COLO668 (cell line): ENCODE results near the gene DUOX1.

Source experiments
- DNase-seq: peaks from one replicate; lab custom pipeline; 2025; ENCODE audit not compliant: unreplicated experiment; lab: John Stamatoyannopoulos, UW

DUOX1 gene

GRCh38 chr15:45139770-45140169 is 10.0 kb downstream of the DUOX1 start:
- no peak for DNase-seq

DNA sequence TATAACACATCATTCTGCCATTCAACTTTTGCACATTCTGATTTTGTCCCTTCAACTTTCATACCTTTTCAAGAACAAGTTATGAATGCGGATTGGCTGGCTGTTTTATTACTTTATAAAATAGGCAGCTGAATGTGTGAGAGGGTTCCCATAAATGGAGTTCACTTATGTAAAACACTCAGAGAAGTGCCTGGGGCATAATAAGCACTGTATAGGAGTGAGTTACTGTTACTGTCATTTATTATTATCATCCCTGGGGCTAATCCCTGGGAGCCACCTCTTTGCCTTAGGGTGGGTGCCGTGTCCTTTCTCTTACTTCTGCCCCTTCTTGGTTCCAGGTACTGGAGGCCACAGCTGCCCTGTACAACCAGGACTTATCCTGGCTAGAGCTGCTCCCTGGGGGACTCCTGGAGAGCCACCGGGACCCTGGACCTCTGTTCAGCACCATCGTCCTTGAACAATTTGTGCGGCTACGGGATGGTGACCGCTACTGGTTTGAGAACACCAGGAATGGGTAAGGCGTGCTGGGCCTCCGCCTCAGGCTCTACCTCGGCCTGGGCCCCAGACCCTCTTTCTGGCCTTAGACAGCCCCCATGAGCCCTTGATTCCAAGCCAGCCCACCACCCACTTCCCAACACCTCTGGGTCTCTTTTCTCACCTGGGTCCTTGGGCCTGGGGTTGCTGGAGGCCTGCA is 10.9 kb downstream of the DUOX1 start:
- DNase-seq = no peak

DNA sequence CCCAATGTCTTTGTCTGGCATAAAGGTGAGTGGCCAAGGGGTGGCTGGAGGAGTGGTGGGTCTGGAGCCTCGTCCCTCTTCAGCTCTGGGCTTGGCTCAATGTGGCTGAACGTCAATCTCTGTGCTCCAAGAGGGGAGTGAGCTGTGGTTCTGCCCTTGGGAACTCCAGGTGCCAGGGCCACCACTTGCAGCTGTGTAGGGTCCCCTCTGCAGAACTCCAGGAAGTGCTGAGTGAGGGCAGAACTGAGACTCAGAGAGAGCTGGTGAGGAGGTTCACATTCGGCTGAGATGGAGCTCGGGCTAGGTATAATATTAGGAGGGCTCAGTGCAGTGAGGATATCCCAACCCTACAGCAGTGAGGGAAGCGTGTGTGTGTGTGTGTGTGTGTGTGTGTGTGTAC is 11.6 kb downstream of the DUOX1 start:
- no peak for DNase-seq

DNA sequence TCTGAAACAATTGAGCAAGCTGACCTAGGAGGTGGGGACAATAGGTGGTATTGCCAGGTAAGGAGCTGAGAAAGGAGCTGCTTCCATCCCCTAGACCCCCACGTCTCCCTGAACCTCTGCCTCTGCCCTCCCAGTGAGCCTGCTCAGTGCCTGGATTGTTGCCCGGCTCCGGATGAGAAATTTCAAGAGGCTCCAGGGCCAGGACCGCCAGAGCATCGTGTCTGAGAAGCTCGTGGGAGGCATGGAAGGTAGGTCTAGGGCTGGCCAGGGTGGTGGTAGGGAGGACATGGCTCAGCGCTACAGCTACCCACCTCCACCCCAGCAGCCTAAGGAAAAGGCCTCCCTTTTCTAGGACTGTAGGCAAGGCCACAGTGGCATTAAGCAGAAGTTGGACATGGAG is 13.3 kb downstream of the DUOX1 start:
- no peak for DNase-seq

DNA sequence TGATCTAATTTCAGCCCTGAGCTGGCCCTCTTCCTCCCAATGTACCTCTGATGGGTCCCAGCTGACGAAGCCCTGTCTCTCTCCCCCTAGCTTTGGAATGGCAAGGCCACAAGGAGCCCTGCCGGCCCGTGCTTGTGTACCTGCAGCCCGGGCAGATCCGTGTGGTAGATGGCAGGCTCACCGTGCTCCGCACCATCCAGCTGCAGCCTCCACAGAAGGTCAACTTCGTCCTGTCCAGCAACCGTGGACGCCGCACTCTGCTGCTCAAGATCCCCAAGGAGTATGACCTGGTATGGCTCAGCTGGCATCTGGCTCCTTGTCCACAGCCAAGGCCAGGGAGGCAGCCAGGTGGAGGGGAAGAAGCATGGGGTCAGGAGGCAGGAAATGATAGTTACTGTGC is 14.2 kb downstream of the DUOX1 start:
- no peak for DNase-seq

DNA sequence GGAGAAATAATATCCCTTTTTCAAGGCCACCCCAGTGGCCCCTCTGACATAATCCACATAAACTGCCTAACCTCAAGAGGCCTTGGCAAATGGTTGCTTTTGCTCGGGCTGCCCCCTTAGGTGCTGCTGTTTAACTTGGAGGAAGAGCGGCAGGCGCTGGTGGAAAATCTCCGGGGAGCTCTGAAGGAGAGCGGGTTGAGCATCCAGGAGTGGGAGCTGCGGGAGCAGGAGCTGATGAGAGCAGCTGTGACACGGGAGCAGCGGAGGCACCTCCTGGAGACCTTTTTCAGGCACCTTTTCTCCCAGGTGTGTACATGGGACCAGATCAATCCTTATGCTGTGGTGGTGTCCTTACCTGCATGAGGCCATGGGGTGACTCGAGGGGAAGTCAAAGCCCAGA is 15.0 kb downstream of the DUOX1 start:
- no peak for DNase-seq

DNA sequence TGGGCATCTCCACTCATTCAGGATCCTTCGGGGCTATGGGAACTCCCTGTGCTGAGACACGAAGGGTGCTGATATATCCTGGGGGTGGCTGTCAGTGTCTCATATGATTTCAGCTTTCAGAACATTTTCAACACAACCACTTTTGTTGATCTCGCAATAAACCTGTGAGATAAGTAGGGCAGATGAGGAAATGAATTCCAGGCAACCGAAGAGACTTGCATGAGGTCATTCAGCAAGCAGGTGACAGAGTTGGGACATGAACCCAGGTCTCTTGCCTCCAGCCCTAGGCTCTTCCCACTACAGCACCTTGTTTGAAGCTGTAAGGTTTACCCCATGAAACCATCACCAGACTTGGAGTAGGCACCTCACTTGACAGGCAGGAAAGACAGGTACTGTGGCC is 16.6 kb downstream of the DUOX1 start:
- no peak for DNase-seq

- DNase-seq = no peak
Observed at GRCh38 chr15:45147606-45148005, 17.8 kb downstream of the DUOX1 start.

GRCh38 chr15:45148076-45149059 is 18.6 kb downstream of the DUOX1 start:
- DNase-seq = no peak

DNA sequence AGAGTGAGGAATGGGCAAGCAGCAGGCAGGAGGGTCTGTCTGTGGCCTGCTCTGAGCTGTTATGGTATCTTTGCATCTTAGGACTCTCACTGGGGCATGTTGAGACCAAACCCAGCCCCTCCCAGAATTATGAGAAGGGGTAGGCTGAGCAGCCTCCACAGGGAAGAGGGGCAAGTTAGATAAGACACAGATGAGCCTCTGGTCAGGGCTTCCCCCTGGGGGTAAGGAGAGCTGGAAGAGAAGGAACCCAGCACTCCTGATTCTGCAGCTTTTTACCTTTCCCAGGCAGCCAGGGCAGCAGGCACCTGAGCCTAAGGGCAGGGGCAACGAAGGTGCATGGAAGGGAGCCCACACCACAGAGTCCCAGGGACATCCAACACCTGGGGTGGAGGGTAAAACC is 19.3 kb downstream of the DUOX1 start:
- no peak for DNase-seq

DNA sequence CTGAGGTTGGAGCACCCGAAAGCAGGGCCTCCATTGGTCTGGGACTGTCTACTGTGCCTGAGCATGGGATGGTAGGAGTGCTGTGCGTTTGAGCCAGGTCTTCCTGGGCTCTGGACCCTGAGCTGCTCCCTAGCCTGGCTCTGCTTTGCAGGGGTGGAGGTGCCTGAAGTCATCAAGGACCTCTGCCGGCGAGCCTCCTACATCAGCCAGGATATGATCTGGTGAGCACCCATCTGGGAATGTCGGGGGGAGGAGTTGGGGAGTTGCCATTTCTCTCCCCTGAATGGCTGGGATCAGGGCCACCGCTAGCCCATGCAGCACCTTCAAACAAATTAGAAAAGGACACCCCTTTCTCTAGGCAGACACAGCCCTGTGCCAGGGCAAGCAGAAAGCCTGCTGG is 20.7 kb downstream of the DUOX1 start:
- no peak for DNase-seq

DNA sequence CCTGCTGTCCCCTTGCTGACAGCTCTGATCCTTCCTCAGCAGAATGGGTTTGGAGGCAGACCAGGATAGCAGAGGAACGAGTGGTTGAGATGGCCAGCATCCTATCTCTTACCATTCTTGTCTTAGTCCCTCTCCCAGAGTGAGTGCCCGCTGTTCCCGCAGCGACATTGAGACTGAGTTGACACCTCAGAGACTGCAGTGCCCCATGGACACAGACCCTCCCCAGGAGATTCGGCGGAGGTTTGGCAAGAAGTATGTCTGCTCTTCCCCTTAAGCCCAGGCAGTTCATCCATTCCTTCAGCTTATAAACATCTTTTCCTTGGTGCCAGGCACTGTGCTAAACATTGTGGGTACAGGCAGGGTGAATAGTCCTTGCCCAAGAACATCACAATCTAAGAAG is 21.2 kb downstream of the DUOX1 start:
- no peak for DNase-seq

GRCh38 chr15:45151998-45152828 is 22.4 kb downstream of the DUOX1 start:
- DNase-seq = no peak

GRCh38 chr15:45155739-45156138 is 25.9 kb downstream of the DUOX1 start:
- no peak for DNase-seq

GRCh38 chr15:45156744-45157455 is 27.1 kb downstream of the DUOX1 start:
- DNase-seq = no peak

- no peak for DNase-seq
Observed at GRCh38 chr15:45157974-45158373, 28.2 kb downstream of the DUOX1 start.

DNA sequence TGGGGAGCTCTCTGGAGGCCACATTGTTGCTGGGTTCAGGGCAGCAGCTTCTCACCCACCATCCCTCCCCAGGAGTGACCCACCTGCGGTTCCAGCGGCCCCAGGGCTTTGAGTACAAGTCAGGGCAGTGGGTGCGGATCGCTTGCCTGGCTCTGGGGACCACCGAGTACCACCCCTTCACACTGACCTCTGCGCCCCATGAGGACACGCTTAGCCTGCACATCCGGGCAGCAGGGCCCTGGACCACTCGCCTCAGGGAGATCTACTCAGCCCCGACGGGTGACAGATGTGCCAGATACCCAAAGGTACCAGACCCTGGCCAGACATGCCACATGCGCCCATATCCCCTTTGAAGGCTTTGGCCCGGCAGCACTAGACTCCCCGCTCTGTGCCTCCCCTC is 31.9 kb downstream of the DUOX1 start:
- DNase-seq = no peak

DNA sequence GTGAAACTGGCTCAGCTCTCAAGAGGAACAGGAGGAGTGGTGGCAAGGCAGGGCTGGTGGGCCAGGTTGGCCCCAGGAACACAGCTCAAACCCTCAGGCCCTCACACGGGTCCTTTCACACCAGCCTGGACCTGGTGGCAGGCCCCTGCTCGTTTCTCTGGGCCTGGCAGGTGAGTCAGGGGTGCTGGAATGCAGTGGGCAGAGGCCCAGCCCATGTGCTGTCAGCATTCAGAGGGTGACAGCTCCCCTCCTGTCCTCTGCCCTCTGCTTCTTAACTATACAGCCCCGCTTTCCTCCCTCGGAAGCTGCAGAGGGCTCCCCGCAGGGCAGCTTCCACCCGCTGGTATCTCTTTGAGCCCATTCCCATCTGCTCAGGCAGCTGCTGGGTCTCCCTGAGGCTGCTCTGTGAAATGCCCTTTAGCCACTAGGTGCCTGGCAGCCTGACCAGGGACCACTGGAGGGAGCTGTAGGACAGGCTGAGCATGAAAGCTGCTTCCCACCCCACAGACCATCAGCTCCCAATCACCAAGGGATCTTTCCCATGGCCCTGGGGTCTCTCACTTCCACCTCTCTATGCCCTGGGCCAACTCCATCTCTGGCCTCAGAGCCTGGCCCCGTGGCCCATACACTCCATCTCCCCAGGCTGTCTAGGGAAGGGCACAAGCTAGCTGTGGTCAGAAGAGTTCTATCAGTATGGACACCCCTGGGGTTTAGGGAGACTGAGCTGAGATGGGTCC is 33.1 kb downstream of the DUOX1 start:
- peak; percentile 76 for DNase-seq

DNA sequence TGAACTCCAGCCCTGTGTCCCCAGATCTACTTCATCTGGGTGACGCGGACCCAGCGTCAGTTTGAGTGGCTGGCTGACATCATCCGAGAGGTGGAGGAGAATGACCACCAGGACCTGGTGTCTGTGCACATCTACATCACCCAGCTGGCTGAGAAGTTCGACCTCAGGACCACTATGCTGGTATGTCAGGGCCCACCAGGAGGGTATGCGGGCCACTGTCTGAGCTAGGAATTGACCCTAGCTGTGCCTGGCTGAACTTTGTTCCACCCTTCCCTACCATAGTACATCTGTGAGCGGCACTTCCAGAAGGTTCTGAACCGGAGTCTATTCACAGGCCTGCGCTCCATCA is 33.7 kb downstream of the DUOX1 start:
- DNase-seq = no peak

- DNase-seq = no peak
Observed at GRCh38 chr15:45164914-45165313, 35.1 kb downstream of the DUOX1 start.
